MCF 10A (cell line): Measurements from ENCODE around the gene ANKRD44. TPM values are rescaled to one million over a fixed set of nuclear protein-coding genes. Genes with fewer than 3 reads are reported as not detected.

Source experiments
- BruUV-seq: library from RNA; stranded (reverse); fragments of 400-500 nt; replicated peaks from 2 replicates; lab custom pipeline; 2021; lab: Mats Ljungman, UMichigan
- CTCF ChIA-PET: fragments of 300-600 bp; sonication (Branson Sonifier 250); formaldehyde crosslinking; extraction: SDS; loops from one replicate; lab custom pipeline; 2021; ENCODE audit warnings: antibody characterized with exemption, inconsistent platforms; lab: Yijun Ruan, JAX
- POLR2A ChIA-PET: fragments of 300-600, 350-650 bp; sonication (Branson Sonifier 250); formaldehyde crosslinking; extraction: SDS; loops from one replicate; lab custom pipeline; 2020; ENCODE audit warnings: antibody characterized with exemption, inconsistent platforms; lab: Yijun Ruan, JAX
- DNase-seq: peaks from one replicate; pipeline ENCODE4 v3.0.0-alpha.2; 2018; ENCODE audit not compliant: unreplicated experiment
- H3K27ac Mint-ChIP-seq: one replicate; pipeline ENCODE4 v1.8.0; 2022; ENCODE audit warnings: mild to moderate bottlenecking, low read depth, mixed read lengths; ENCODE audit not compliant: unreplicated experiment
- H3K27me3 Mint-ChIP-seq: one replicate; pipeline ENCODE4 v1.8.0; 2022; ENCODE audit warnings: mixed read lengths; ENCODE audit not compliant: insufficient read depth, unreplicated experiment
- H3K36me3 Mint-ChIP-seq: one replicate; pipeline ENCODE4 v1.8.0; 2022; ENCODE audit warnings: mild to moderate bottlenecking, moderate library complexity, mixed read lengths; ENCODE audit not compliant: insufficient read depth, unreplicated experiment
- H3K4me1 Mint-ChIP-seq: one replicate; pipeline ENCODE4 v1.8.0; 2022; ENCODE audit warnings: mixed read lengths; ENCODE audit not compliant: insufficient read depth, unreplicated experiment
- H3K4me3 Mint-ChIP-seq: one replicate; pipeline ENCODE4 v1.8.0; 2022; ENCODE audit warnings: mild to moderate bottlenecking, moderate library complexity, mixed read lengths; ENCODE audit not compliant: unreplicated experiment
- H3K9me3 Mint-ChIP-seq: one replicate; pipeline ENCODE4 v1.8.0; 2022; ENCODE audit warnings: mixed read lengths; ENCODE audit not compliant: unreplicated experiment
- CTCF ChIP-seq: fragments of 200-600 bp; IDR thresholded peaks from one replicate; pipeline ENCODE4 v1.8.0; 2022; ENCODE audit warnings: antibody characterized with exemption, mild to moderate bottlenecking; ENCODE audit not compliant: unreplicated experiment
- intact Hi-C: fragments of 100-400 bp; cut with micrococcal nuclease; formaldehyde crosslinking; loops from 2 replicates; pipeline ENCODE4 v1.14.1; 2022
- total RNA-seq: library from RNA; stranded (reverse); gene quantifications from 2 replicates; pipeline ENCODE4 v1.2.3, GENCODE V29; 2022

The ANKRD44 gene
- total RNA-seq, 1 experiment from 2014 or later = 6.9 TPM

- no peak overlapping the region for H3K4me3 Mint-ChIP-seq
- no peaks in the 10 kb centered on the region for H3K4me1 Mint-ChIP-seq
- POLR2A ChIA-PET = no interaction called here
Measured at GRCh38 chr2:197255543-197255942, 55.0 kb downstream of the ANKRD44 start.

GRCh38 chr2:197254776-197255530, 55.6 kb downstream of the ANKRD44 start:
- BruUV-seq = no TSS peak
- no peak overlapping the region for H3K4me3 Mint-ChIP-seq
- no peaks in the 10 kb centered on the region for H3K9me3 Mint-ChIP-seq
- no peaks in the 10 kb centered on the region for H3K4me1 Mint-ChIP-seq
- no peak for TF ChIP-seq CTCF
- intact Hi-C loops = no loop called here
- H3K36me3 Mint-ChIP-seq = no peaks in the 10 kb centered on the region
- H3K27ac Mint-ChIP-seq = no peak overlapping the region
- ChIA-PET CTCF (no interaction called here), POLR2A (no interaction called here)
- H3K27me3 Mint-ChIP-seq = no peaks in the 10 kb centered on the region
- no peak for DNase-seq

More at GRCh38 chr2:197255543-197255942, 55.0 kb downstream of the ANKRD44 start:
- TF ChIP-seq CTCF = no peak
- Mint-ChIP-seq H3K27ac (no peak overlapping the region), H3K27me3 (no peaks in the 10 kb centered on the region), H3K36me3 (no peaks in the 10 kb centered on the region), H3K9me3 (no peaks in the 10 kb centered on the region)
- DNase-seq = no peak
- CTCF ChIA-PET = no interaction called here
- intact Hi-C loops = no loop called here
- BruUV-seq = no TSS peak

- ChIA-PET CTCF (no interaction called here), POLR2A (no interaction called here)
- intact Hi-C loops = no loop called here
- H3K27ac Mint-ChIP-seq = peak overlapping the region; percentile 13
- TF ChIP-seq CTCF = no peak
- H3K36me3 Mint-ChIP-seq = no peaks in the 10 kb centered on the region
- DNase-seq = no peak
- H3K9me3 Mint-ChIP-seq = peaks cover 3% of the 10 kb centered on the region
- no peak overlapping the region for H3K4me3 Mint-ChIP-seq
- BruUV-seq = no TSS peak
- peaks cover 5% of the 10 kb centered on the region for H3K4me1 Mint-ChIP-seq
- H3K27me3 Mint-ChIP-seq = no peaks in the 10 kb centered on the region
Measured at GRCh38 chr2:197251576-197251975, 59.0 kb downstream of the ANKRD44 start.

- CTCF ChIA-PET = interaction anchor here (1.3 kb wide), 1 partner anchor 137 kb away, joined by 3 read pairs; no protein-coding TSS in a partner anchor
- peak overlapping the region; percentile 13 for H3K27ac Mint-ChIP-seq
- no peak for TF ChIP-seq CTCF
- H3K36me3 Mint-ChIP-seq = no peaks in the 10 kb centered on the region
- H3K4me3 Mint-ChIP-seq = no peak overlapping the region
- no peak for DNase-seq
- peaks cover 7% of the 10 kb centered on the region for H3K9me3 Mint-ChIP-seq
- intact Hi-C loops = no loop called here
- BruUV-seq = no TSS peak
- H3K4me1 Mint-ChIP-seq = peaks cover 5% of the 10 kb centered on the region
- POLR2A ChIA-PET = no interaction called here
- H3K27me3 Mint-ChIP-seq = no peaks in the 10 kb centered on the region
Measured at GRCh38 chr2:197251163-197251562, 59.4 kb downstream of the ANKRD44 start.
